Endothelial cell of hepatic sinusoid (primary cell): ENCODE measurements around the gene IFT88.

ENCODE experiments used
- in situ Hi-C: cut with HindIII; loops from 2 replicates; pipeline ENCODE4 v1.10.0; 2017; ENCODE audit warnings: low sequenced_read_pairs

Gene IFT88, protein sequence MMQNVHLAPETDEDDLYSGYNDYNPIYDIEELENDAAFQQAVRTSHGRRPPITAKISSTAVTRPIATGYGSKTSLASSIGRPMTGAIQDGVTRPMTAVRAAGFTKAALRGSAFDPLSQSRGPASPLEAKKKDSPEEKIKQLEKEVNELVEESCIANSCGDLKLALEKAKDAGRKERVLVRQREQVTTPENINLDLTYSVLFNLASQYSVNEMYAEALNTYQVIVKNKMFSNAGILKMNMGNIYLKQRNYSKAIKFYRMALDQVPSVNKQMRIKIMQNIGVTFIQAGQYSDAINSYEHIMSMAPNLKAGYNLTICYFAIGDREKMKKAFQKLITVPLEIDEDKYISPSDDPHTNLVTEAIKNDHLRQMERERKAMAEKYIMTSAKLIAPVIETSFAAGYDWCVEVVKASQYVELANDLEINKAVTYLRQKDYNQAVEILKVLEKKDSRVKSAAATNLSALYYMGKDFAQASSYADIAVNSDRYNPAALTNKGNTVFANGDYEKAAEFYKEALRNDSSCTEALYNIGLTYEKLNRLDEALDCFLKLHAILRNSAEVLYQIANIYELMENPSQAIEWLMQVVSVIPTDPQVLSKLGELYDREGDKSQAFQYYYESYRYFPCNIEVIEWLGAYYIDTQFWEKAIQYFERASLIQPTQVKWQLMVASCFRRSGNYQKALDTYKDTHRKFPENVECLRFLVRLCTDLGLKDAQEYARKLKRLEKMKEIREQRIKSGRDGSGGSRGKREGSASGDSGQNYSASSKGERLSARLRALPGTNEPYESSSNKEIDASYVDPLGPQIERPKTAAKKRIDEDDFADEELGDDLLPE

DNA sequence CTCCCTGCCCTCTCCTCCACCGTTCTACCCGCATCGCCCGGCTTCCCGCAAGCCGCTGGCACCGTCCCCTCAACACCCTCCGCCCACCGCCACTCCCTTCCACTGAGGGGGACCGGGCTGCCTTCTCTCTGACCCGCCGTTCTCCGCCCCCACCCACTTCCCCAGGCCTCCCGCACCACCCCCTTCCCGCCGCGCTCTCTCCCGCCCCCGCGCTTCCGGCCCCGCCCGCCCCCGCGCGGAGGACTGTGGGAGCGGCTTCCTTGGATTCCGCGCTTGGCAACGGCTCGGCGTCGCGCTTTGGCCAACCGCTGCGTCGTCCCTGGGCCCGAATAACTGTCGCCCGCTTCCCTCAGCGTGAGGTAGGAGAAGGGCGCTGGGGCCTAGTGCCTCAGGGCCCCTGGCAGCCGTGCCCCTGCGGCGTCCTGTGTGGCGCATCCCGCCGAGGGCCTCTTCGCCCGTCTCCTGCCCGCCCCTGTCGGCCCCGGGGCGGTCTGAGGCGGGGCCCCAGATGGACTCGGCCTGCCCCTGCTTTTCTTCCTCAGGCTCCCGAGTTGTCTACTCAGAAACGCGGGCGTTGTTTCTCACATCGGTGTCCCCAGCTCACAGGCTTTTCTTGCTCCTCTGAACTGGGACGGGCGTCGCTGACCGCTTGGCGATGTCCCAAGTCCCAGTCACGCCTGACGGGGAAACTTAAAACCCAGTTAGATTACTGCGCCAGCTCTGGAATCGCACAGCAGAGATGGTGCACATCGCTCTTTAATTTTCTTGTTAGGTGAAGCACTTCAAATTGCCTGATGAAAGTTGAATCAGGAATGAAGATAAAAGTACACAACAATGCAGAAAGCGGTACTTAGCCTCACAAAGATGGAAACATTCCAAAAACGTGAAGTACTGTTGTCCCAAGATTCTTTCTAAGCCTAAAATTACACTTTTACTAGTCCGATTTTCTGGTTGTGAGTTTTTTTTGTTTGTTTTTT, at the start of gene IFT88:
TSS of gene IFT88 (plus strand) at position 260 of the 977 bp plus-strand sequence. CDS start 7,229 bp downstream, outside the sequence.
- in situ Hi-C loops = loop anchor here (5.0 to 10.0 kb wide), 2 partner anchors 58 to 80 kb away; no protein-coding TSS in a partner anchor

GRCh38 chr13:20518660-20519100, 48.3 kb upstream of the IFT88 start:
- in situ Hi-C loops = no loop called here

DNA sequence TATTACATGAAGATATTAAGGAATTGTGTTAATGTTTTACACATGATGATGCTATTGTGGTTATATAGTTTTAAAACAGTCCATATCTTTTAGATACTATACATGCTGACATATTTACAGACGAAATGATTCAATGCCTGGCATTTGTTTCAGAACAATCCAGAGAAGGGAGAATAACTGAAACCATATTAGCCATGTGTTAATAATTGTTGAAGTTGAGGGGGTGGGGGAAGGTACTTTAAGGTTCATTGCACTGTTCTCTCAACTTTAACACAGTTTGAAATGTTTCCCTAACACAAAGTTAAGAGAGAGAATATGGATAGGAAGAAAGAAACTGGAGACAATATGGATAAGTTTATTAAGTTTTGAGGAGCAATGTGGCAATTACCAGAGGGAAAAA, 47.1 kb upstream of the IFT88 start:
- in situ Hi-C loops = no loop called here

- in situ Hi-C loops = no loop called here
Observed at GRCh38 chr13:20521364-20522115, 45.4 kb upstream of the IFT88 start.

DNA sequence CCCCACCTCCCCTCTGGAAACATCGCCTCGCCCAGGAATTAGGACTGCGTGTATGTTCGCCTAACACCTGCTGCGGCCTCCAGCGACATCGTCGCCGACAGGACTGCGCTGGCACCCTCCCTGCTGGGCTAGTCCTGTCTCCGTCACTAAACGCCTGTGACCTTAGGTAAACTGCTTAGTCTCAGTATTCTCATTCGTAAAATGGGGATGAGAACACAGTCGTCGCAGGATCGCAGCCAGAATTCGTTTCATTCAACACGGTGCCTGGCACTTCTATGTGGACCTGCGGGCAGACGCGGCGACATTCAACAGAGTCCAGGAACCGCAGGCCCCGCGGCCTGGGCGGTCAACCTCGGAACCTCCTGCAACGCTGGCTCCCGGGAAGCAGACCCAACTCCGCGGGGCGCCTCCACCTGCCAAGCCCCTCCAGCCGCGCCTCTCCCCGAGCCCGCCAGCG, 41.8 kb upstream of the IFT88 start:
- in situ Hi-C loops = no loop called here

DNA sequence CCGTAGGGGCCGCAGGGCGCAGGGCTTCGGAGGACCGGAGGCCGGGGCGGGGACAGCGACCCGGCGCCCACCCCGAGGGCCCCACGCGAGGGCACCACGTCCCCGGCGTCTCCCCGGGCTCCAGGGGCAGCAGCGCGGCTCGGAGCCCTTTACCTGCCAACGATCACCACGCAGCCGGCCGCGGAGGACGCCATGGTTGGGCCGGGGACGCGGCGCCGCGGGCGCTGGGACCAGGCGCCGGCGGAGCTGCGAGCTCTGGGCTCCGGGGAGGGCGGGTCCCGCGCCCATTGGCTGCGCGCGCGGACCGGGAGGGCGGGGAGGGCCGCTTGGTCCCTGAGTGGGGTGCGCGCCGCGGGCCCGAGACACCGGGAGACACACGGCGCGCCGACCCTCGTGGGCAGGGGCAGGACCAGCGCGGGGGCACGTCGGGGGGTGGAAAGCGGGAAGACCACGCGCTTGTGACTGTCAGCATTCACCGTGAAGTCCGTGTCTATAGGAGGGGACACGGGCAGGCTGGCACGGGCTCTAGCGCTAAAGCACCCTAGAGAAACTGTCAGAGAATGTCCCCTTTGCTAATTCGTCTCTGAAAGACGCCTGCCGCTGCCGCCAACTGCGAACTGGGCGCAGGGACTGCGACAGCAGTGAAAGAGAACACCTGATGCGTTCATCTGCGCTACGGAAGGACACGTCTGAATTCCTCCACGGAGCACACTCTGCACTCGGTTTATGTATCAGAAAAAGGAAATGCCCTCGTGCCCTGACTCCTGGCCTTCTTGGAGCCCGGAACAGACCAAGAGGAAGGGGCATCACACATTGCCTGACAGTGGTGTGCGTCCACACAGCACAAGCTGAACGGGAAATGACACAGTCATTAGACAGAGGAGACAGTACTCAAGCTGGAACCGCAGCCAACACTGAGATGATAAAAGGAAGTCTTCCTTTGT, 41.1 kb upstream of the IFT88 start, which contains the start of gene CRYL1:
TSS of gene CRYL1 (minus strand) at position 257 of the 944 bp plus-strand sequence. CDS start at position 194, 63 bp downstream.
- in situ Hi-C loops = no loop called here

- in situ Hi-C loops = no loop called here
Observed at GRCh38 chr13:20526664-20527063, 40.3 kb upstream of the IFT88 start.

DNA sequence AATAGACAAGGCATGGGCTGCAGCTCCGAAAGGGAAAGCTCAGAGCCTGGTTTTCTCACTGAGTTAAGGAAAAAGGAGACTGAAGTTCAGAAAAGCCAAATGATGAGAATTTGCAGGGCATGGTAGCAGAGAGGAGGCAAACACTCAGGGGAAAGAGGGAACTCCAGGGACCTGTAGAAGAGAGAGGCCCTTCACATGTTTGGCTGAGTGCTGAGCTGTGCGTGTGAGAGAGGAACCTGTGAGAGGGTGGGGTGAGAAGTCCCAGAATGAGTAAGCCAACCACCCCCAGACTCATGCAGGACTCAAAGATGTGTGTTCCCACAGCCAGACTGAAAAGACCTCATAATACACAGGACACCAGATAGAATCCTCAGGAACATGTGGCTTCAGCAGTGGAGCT, 38.5 kb upstream of the IFT88 start:
- in situ Hi-C loops = no loop called here

GRCh38 chr13:20534038-20534608, 32.8 kb upstream of the IFT88 start:
- in situ Hi-C loops = no loop called here

DNA sequence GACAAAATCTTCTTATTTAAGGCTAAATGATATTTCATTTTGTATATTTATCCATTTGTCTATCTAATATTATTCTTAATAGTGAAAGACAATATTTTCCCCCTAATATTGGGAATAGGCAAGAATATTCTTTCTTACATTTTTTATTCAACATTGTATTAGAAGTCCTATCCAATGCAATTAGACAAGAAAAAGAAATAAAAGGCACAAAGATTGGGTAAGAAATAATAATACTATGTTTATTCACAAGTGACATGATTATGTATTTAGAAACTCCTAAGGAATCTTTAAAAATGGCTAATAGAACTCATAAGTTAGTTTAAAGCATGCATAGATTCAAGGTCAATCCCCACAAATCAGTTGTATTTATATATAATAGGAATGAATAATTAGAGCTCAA, 30.0 kb upstream of the IFT88 start:
- in situ Hi-C loops = no loop called here

GRCh38 chr13:20544201-20544923, 22.6 kb upstream of the IFT88 start:
- in situ Hi-C loops = no loop called here

DNA sequence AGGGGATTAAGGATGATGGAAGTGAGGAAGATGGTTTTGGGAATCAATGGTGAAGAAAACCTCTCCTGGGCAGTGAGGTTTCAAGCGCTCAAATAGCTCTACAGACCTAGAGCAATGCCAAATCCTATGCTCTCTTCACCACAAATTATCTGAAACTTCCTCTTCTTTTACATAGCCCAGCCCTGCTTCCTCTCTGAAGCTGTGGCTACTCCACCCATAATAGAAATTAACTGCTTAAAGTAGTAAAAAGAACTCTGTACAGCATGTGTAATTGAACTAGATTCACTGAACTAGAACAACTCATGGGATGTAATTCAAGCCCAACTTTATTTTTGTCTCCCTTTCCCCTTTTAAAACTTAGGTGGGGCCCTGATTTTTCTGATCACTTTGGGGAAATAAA, 20.4 kb upstream of the IFT88 start:
- in situ Hi-C loops = no loop called here

- in situ Hi-C loops = no loop called here
Observed at GRCh38 chr13:20547479-20547908, 19.5 kb upstream of the IFT88 start.

GRCh38 chr13:20550799-20551198, 16.2 kb upstream of the IFT88 start:
- in situ Hi-C loops = no loop called here

- in situ Hi-C loops = no loop called here
Observed at GRCh38 chr13:20553311-20553710, 13.6 kb upstream of the IFT88 start.

GRCh38 chr13:20558982-20559381, 8.0 kb upstream of the IFT88 start:
- in situ Hi-C loops = no loop called here

DNA sequence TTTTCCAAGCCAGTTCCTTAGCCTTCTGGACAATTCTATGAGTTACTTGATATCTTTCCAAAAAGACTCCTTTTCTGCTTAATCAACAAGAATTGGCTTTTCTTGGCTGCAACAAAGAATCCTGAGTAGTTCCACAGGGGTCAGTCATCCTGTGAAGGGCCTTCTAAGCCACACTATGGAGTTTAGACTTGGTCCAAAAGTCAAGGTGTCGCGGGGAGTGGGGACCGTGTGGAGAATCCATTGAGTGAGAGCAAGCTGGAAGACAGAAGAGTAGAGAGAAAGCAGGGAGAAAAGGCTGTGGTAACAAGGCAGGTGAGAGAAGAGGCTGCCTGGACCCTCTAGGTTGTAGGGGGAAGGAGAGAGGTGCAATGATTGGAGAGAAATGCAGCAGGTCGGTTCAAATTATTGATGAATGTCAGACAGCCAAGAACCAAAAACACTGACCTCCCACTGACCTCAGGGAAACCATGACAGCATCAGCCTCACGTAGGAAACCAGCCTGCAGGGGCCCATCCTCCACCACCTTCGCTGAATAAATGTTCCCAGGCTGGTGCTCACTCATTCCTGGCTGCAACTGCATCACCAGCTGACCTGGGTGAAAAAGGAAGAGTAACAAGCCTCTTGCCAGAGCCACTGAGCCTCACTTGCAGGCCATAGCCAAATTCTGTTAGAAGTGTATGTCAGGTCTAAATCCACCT, 7.1 kb upstream of the IFT88 start:
- in situ Hi-C loops = loop anchor here (10.0 kb wide), 1 partner anchor 65 kb away; no protein-coding TSS in a partner anchor
